GM12878 (cell line): ENCODE data around the gene PLA2G5. TPM values are rescaled to one million over a fixed set of nuclear protein-coding genes. Genes with fewer than 3 reads are reported as not detected.

Experiments
- ATAC-seq: fragments of 200-7000 bp; cut with Tn5 transposase; 3 replicates; pipeline ENCODE4 v1.9.1; 2020; ENCODE audit warnings: mild to moderate bottlenecking, moderate library complexity
- BruUV-seq: library from RNA; stranded (reverse); fragments of 400-500 nt; replicated peaks from 2 replicates; lab custom pipeline; 2021; lab: Mats Ljungman, UMichigan
- CTCF ChIA-PET: fragments of 300-600 bp; sonication (Branson Sonifier 250); formaldehyde crosslinking; extraction: SDS; loops from one replicate; lab custom pipeline; 2021; ENCODE audit warnings: inconsistent platforms; lab: Yijun Ruan, JAX
- POLR2A ChIA-PET: fragments of 350-600 bp; formaldehyde crosslinking; extraction: SDS; loops from one replicate; lab custom pipeline; 2021; ENCODE audit warnings: inconsistent platforms; lab: Charles Lee
- RAD21 ChIA-PET: fragments of 300-600 bp; sonication (Branson Sonifier 250); formaldehyde crosslinking; loops from one replicate; lab custom pipeline; 2023; ENCODE audit warnings: antibody characterized with exemption; ENCODE audit not compliant: unreplicated experiment; lab: Charles Lee
- SMC1A ChIA-PET: fragments of 300-600 bp; sonication (Branson Sonifier 250); formaldehyde crosslinking; loops from one replicate; lab custom pipeline; 2023; ENCODE audit not compliant: unreplicated experiment, uncharacterized antibody; lab: Charles Lee
- DNase-seq: peaks from one replicate; pipeline ENCODE4 v3.0.0-alpha.2; 2011; ENCODE audit warnings: low read depth, low spot score
- FAIRE-seq: peaks from 3 replicates; lab custom pipeline; 2011; peaks lifted over from hg19 to GRCh38; lab: Jason Lieb, UNC
- H2AFZ ChIP-seq: 2 replicates; pipeline ENCODE4 v1.6.0; 2011; ENCODE audit warnings: low read depth, low read length, control low read depth; ENCODE audit not compliant: control insufficient read depth
- H3K27ac ChIP-seq: 2 replicates; pipeline ENCODE4 v1.5.1; 2011; ENCODE audit warnings: control low read depth; ENCODE audit not compliant: control insufficient read depth, insufficient read depth
- H3K27me3 ChIP-seq, 2 experiments: replicated peaks in 1 of 2; 2 replicates each; pipeline versions ENCODE4 v1.6.0 to v1.6.1; 2011; ENCODE audit warnings: low read length in 1 of 2; ENCODE audit not compliant: control insufficient read depth in 2 of 2, insufficient read depth in 2 of 2
- H3K36me3 ChIP-seq, 2 experiments: 2 replicates each; pipeline ENCODE4 v1.5.1; 2011; ENCODE audit warnings: low read length in 1 of 2; ENCODE audit not compliant: control insufficient read depth in 2 of 2, insufficient read depth in 2 of 2
- H3K4me1 ChIP-seq: 2 replicates; pipeline ENCODE4 v1.6.1; 2011; ENCODE audit warnings: mild to moderate bottlenecking, low read length, moderate library complexity, mixed read lengths; ENCODE audit not compliant: control insufficient read depth, insufficient read depth
- H3K4me2 ChIP-seq: 2 replicates; pipeline ENCODE4 v1.6.0; 2011; ENCODE audit warnings: control low read depth; ENCODE audit not compliant: control insufficient read depth, insufficient read depth
- H3K4me3 ChIP-seq: fragments of 200-600 bp; sonication (generic); 2 replicates; pipeline ENCODE4 v1.5.1; 2016
- H3K79me2 ChIP-seq: 2 replicates; pipeline ENCODE4 v1.6.0; 2011; ENCODE audit warnings: low read length; ENCODE audit not compliant: control insufficient read depth, insufficient read depth
- H3K9ac ChIP-seq: 2 replicates; pipeline ENCODE4 v1.8.0; 2011; ENCODE audit warnings: low read length, control low read depth, mixed read lengths; ENCODE audit not compliant: control insufficient read depth, insufficient read depth
- H3K9me3 ChIP-seq: replicated peaks from 3 replicates; pipeline ENCODE4 v1.5.1; 2011; ENCODE audit warnings: mild to moderate bottlenecking, low read length; ENCODE audit not compliant: control insufficient read depth, insufficient read depth
- H4K20me1 ChIP-seq: 2 replicates; pipeline ENCODE4 v1.6.0; 2011; ENCODE audit not compliant: control insufficient read depth, insufficient read depth
- BCL11A ChIP-seq: IDR thresholded peaks from 2 replicates; pipeline ENCODE4 v1.6.1; 2011; ENCODE audit warnings: low read depth, low read length
- CBX5 ChIP-seq: sonication (generic); IDR thresholded peaks from 2 replicates; pipeline ENCODE4 v1.6.1; 2016; ENCODE audit warnings: low read depth, moderate library complexity, mild to moderate bottlenecking, inconsistent platforms
- FOXK2 ChIP-seq: fragments of 450-650 bp; IDR thresholded peaks from 2 replicates; pipeline ENCODE4 v1.6.1; 2017; ENCODE audit warnings: mild to moderate bottlenecking, moderate library complexity
- FOXM1 ChIP-seq: IDR thresholded peaks from 2 replicates; pipeline ENCODE4 v1.6.1; 2012; ENCODE audit warnings: low read depth, mild to moderate bottlenecking, inconsistent platforms, low read length, moderate library complexity
- GATAD2B ChIP-seq: fragments of 450-650 bp; conservative IDR thresholded peaks from 2 replicates; pipeline ENCODE4 v1.6.1; 2017; ENCODE audit warnings: low read depth, mild to moderate bottlenecking, moderate library complexity
- KAT2A ChIP-seq: conservative IDR thresholded peaks from 2 replicates; pipeline ENCODE4 v1.6.1; 2011; ENCODE audit warnings: low read depth, low read length; ENCODE audit not compliant: control insufficient read depth
- MTA3 ChIP-seq: IDR thresholded peaks from 2 replicates; pipeline ENCODE4 v1.6.1; 2012; ENCODE audit warnings: low read length, inconsistent platforms, borderline replicate concordance
- NR2F1 ChIP-seq: fragments of 450-650 bp; conservative IDR thresholded peaks from 2 replicates; pipeline ENCODE4 v1.6.1; 2017; ENCODE audit warnings: mild to moderate bottlenecking
- POLR2A ChIP-seq: IDR thresholded peaks from 2 replicates; pipeline ENCODE4 v1.6.1; 2011; ENCODE audit warnings: low read depth, mild to moderate bottlenecking, low read length
- WGBS: methylation state at CpG from one replicate; pipeline ENCODE4 v1.1.6; 2016; ENCODE audit warnings: low lambda C conversion rate; ENCODE audit not compliant: insufficient replicate concordance, insufficient coverage; ENCODE audit errors: missing lambda C conversion rate; 5-methylcytosine and 5-hydroxymethylcytosine counted together
- in situ Hi-C: fragments of 300-500 bp; cut with MboI; formaldehyde crosslinking; loops from 9 replicates; pipeline ENCODE4 v1.14.3; 2018; ENCODE audit warnings: mixed read lengths
- intact Hi-C: fragments of 100-400 bp; cut with micrococcal nuclease; formaldehyde crosslinking; loops from one replicate; pipeline ENCODE4 v1.14.2; 2022; ENCODE audit not compliant: unreplicated experiment
- polyA plus RNA-seq, 11 experiments: library from polyadenylated mRNA; depleted of rRNA in 4 of 11; unstranded in 6 of 11; stranded (reverse) in 5 of 11; fragments of >200 nt; fragmentation: Nextera tagmentation in 4 of 11; fragmentation: Illumina TruSeq in 1 of 11; extraction: Ambion mirVana in 4 of 11; extraction: Trizol in 1 of 11; gene quantifications; 1 replicate in 1 of 11; 2 replicates in 10 of 11; pipeline versions ENCODE4 v1.2.1 to v1.2.3, GENCODE V29; 2011 to 2016; ENCODE audit warnings: inconsistent platforms in 2 of 11, missing spikeins in 2 of 11, low read depth in 1 of 11
- total RNA-seq, 4 experiments: library from RNA; depleted of rRNA in 3 of 4; stranded (reverse); fragments of >200 nt in 3 of 4; fragmentation: Illumina TruSeq in 1 of 4; extraction: Trizol in 1 of 4; gene quantifications; 2 replicates each; pipeline versions ENCODE4 v1.2.1 to v1.2.3, GENCODE V29; 2013 to 2021
- TF ChIP-seq, protein P1 (sequence below): fragments of 450-650 bp; conservative IDR thresholded peaks from 2 replicates; pipeline ENCODE4 v1.6.1; 2017; ENCODE audit warnings: mild to moderate bottlenecking, moderate library complexity
- TF ChIP-seq, protein P2 (sequence below): fragments of 450-650 bp; IDR thresholded peaks from 2 replicates; pipeline ENCODE4 v1.6.1; 2017; ENCODE audit warnings: mild to moderate bottlenecking, moderate library complexity

Gene PLA2G5
- total and polyA plus RNA-seq, 10 of the 15 experiments (the other 5 are each of a cell fraction or from before 2014, with no cell fraction given), result 0.10 to 0.19 (median 0.17) TPM; not detected in 7

DNA sequence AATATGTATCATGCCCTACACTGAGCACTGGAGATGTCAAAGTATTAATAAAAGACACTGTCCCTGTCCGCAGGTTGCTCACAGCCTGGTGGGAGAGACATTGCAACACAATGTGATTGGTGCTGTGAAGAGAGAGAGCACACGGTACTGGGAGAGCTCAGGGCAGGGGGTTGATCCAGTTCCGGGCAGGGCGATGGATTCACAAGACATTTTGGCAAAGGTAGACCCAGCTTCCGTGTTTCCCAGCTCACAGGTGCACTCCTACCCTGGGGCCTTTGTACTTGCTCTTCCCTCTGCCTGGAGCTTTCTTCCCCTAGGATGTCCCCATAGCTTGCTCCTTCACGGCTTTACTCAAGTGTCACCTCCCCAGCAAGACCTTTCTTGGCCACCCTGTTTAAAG lies 1.4 kb downstream of the PLA2G5 start:
- Histone ChIP-seq H3K9ac (no peak overlapping the region), H2AFZ (no peak overlapping the region), H3K27me3 (no peaks in the 10 kb centered on the region), H3K4me2 (no peak overlapping the region), H4K20me1 (no peaks in the 10 kb centered on the region), H3K27ac (no peak overlapping the region), H3K4me1 (no peaks in the 10 kb centered on the region), H3K9me3 (no peaks in the 10 kb centered on the region), H3K36me3 (no peaks in the 10 kb centered on the region), H3K4me3 (no peak overlapping the region), H3K79me2 (no peaks in the 10 kb centered on the region)
- no peak for DNase-seq
- ChIA-PET CTCF (no interaction called here), RAD21 (interaction anchor here (0.6 kb wide), 1 partner anchor 10 kb away, joined by 3 read pairs; no protein-coding TSS in a partner anchor), SMC1A (interaction anchor here (1.1 kb wide), 1 partner anchor 22 kb away, joined by 3 read pairs; no protein-coding TSS in a partner anchor), POLR2A (no interaction called here)
- no peak for FAIRE-seq
- TF ChIP-seq NR2F1 (no peak), FOXM1 (no peak), BCL11A (no peak), GATAD2B (no peak), FOXK2 (no peak)
- no peak for ATAC-seq
- WGBS, result 38% methylated on average over 6 of the region's 6 CpGs
- in situ Hi-C loops (no loop called here), intact Hi-C loops (no loop called here)
- BruUV-seq, result no TSS peak

DNA sequence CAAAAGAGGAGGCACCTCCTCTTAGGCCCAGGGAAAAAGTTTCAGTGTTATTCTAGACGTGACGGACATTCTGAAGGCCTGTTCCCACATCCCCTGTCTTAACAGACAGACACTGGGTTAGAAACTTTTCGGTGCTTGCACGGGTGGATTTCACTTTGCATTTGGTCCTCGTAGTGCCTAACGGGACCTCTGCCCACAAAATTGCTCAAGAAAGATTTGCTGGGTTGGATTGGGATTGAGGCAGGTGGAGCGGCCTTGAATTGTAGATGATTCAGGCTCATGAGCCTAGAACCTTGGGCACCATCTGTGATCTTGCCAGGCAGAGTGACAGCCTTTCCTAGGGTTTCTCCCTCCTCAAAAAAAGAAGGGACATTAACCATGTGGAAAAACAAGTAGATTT lies 2.8 kb downstream of the PLA2G5 start:
- WGBS, result 51% methylated on average over 7 of the region's 7 CpGs
- ChIA-PET POLR2A (no interaction called here), CTCF (no interaction called here), SMC1A (no interaction called here), RAD21 (no interaction called here)
- no peaks in the 10 kb centered on the region for H3K9me3 ChIP-seq
- no peak for DNase-seq
- H3K9ac ChIP-seq, result no peak overlapping the region
- in situ Hi-C loops, result no loop called here
- no peak for ATAC-seq
- TF ChIP-seq CBX5, result no peak
- TF ChIP-seq, protein P1, sequence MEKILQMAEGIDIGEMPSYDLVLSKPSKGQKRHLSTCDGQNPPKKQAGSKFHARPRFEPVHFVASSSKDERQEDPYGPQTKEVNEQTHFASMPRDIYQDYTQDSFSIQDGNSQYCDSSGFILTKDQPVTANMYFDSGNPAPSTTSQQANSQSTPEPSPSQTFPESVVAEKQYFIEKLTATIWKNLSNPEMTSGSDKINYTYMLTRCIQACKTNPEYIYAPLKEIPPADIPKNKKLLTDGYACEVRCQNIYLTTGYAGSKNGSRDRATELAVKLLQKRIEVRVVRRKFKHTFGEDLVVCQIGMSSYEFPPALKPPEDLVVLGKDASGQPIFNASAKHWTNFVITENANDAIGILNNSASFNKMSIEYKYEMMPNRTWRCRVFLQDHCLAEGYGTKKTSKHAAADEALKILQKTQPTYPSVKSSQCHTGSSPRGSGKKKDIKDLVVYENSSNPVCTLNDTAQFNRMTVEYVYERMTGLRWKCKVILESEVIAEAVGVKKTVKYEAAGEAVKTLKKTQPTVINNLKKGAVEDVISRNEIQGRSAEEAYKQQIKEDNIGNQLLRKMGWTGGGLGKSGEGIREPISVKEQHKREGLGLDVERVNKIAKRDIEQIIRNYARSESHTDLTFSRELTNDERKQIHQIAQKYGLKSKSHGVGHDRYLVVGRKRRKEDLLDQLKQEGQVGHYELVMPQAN, result no peak
- no peak for TF ChIP-seq POLR2A
- TF ChIP-seq, protein P2, sequence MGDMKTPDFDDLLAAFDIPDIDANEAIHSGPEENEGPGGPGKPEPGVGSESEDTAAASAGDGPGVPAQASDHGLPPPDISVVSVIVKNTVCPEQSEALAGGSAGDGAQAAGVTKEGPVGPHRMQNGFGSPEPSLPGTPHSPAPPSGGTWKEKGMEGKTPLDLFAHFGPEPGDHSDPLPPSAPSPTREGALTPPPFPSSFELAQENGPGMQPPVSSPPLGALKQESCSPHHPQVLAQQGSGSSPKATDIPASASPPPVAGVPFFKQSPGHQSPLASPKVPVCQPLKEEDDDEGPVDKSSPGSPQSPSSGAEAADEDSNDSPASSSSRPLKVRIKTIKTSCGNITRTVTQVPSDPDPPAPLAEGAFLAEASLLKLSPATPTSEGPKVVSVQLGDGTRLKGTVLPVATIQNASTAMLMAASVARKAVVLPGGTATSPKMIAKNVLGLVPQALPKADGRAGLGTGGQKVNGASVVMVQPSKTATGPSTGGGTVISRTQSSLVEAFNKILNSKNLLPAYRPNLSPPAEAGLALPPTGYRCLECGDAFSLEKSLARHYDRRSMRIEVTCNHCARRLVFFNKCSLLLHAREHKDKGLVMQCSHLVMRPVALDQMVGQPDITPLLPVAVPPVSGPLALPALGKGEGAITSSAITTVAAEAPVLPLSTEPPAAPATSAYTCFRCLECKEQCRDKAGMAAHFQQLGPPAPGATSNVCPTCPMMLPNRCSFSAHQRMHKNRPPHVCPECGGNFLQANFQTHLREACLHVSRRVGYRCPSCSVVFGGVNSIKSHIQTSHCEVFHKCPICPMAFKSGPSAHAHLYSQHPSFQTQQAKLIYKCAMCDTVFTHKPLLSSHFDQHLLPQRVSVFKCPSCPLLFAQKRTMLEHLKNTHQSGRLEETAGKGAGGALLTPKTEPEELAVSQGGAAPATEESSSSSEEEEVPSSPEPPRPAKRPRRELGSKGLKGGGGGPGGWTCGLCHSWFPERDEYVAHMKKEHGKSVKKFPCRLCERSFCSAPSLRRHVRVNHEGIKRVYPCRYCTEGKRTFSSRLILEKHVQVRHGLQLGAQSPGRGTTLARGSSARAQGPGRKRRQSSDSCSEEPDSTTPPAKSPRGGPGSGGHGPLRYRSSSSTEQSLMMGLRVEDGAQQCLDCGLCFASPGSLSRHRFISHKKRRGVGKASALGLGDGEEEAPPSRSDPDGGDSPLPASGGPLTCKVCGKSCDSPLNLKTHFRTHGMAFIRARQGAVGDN, result no peak
- TF ChIP-seq KAT2A, result no peak
- TF ChIP-seq MTA3, result no peak
- BruUV-seq, result no TSS peak
- H3K27ac ChIP-seq, result no peak overlapping the region
- no peaks in the 10 kb centered on the region for H3K79me2 ChIP-seq
- H4K20me1 ChIP-seq, result no peaks in the 10 kb centered on the region
- no peaks in the 10 kb centered on the region for H3K36me3 ChIP-seq
- H3K4me1 ChIP-seq, result peaks cover 7% of the 10 kb centered on the region
- no peak overlapping the region for H3K4me3 ChIP-seq
- no peak overlapping the region for H3K4me2 ChIP-seq
- H2AFZ ChIP-seq, result no peak overlapping the region
- no peaks in the 10 kb centered on the region for H3K27me3 ChIP-seq
- intact Hi-C loops, result no loop called here
- FAIRE-seq, result no peak
